Measurements from ENCODE around the gene PRG2.

- TF ChIP-seq GATA1 (IDR thresholded peaks at IDR 0.05; ENCODE audit: low read depth, low read length) (no peak), POLR2A (IDR thresholded peaks at IDR 0.05; ENCODE audit: low read length) (no peak)
These were observed 47.7 kb downstream of the PRG2 start for GRCh38 chr11:57342702-57343101.

All from erythroblast (primary cell).